ENCODE results near the gene PPFIA3. TPM values are rescaled to one million over a fixed set of nuclear protein-coding genes. Genes with fewer than 3 reads are reported as not detected.

PPFIA3 gene
- total RNA-seq, 4 donors from 2014 or later = 1.8 to 6.7 (median 3.5) TPM

DNA sequence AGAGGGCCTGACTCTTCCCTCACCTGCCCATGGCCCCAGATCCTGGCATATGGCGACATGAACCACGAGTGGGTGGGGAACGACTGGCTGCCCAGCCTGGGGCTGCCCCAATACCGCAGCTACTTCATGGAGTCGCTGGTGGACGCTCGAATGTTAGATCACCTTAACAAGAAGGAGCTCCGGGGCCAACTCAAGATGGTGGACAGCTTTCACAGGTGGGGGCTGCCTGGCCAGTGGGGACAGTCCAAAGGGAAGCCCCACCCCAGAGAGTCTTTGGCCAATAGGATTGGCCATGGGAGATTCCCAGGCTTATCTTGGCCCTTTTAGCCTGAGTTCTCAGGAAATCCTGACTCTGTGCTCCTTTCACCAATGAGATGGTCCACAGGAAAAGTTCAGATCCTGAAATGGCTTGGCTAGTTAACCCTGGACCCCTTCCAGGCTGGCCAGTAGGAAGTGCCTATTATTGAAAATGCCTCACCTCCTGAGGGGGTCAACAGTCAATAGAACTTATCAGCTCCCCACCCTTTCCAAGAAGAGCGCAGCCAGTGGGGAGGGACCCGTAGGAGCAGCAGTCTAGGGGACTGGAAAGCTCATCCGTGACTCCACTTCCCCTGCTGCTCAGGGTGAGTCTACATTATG is 28.8 kb downstream of the PPFIA3 start:
- TF ChIP-seq, protein P1, sequence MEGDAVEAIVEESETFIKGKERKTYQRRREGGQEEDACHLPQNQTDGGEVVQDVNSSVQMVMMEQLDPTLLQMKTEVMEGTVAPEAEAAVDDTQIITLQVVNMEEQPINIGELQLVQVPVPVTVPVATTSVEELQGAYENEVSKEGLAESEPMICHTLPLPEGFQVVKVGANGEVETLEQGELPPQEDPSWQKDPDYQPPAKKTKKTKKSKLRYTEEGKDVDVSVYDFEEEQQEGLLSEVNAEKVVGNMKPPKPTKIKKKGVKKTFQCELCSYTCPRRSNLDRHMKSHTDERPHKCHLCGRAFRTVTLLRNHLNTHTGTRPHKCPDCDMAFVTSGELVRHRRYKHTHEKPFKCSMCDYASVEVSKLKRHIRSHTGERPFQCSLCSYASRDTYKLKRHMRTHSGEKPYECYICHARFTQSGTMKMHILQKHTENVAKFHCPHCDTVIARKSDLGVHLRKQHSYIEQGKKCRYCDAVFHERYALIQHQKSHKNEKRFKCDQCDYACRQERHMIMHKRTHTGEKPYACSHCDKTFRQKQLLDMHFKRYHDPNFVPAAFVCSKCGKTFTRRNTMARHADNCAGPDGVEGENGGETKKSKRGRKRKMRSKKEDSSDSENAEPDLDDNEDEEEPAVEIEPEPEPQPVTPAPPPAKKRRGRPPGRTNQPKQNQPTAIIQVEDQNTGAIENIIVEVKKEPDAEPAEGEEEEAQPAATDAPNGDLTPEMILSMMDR (IDR thresholded peaks at IDR 0.05) = no peak
- TF ChIP-seq POLR2A (IDR thresholded peaks at IDR 0.05) (no peak), EP300 (IDR thresholded peaks at IDR 0.05) (peak in 1 of 2 donors; percentile 13)
- H3K9me3 ChIP-seq = no peaks in the 10 kb centered on the region
- peaks cover 0 to 57% (median 24%) of the 10 kb centered on the region in 4 donors for H3K4me1 ChIP-seq
- H3K36me3 ChIP-seq = no peaks in the 10 kb centered on the region
- H3K27ac ChIP-seq = peak overlapping the region in 1 of 4 donors; percentile 77
- no peak for DNase-seq (ENCODE audit: low spot score in 2 of 2)
- peak overlapping the region in 1 of 4 donors; percentile 71 for H3K4me3 ChIP-seq
- WGBS, 2 donors = 61 to 70% methylated on average over 11 of the region's 11 CpGs
- peaks cover 0 to 43% of the 10 kb centered on the region in 2 donors for H3K27me3 ChIP-seq

DNA sequence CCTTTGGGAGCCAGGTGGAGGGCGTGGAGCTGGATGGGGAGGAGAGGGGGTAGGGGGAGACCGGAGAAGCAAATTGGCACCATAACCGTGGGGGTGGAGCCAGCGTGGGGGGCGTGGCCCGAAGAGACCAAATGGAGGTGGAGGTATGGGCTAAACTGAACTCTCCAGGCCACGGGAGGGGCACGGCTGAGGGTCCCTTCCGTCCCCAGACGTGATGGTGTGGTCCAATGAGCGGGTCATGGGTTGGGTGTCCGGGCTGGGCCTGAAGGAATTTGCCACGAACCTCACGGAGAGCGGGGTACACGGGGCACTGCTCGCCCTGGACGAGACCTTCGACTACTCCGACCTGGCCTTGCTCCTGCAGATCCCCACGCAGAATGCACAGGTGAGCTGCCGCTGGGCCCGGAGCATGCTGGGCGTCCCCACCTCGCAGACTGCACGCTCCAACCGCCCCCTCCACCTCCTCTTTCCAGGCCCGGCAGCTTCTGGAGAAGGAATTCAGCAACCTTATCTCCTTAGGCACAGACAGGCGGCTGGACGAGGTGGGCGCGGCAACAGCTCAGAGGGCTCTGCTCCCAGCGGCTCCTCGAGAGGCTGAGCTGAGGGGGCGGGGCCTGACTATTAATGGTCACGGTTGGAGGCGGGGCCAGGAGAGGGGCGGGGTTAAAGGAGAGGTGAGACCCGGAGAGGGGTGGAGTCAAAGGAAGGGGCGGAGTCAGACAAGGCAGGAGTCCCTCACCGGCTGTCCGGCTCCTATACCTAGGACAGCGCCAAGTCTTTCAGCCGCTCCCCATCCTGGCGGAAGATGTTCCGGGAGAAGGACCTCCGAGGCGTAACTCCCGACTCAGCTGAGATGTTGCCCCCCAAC is 29.7 kb downstream of the PPFIA3 start:
- peak overlapping the region; percentile 46 to 71 (median 53) for H3K4me3 ChIP-seq
- peaks cover 0 to 34% of the 10 kb centered on the region in 2 donors for H3K27me3 ChIP-seq
- peak in 1 of 2 donors; percentile 22 for TF ChIP-seq EP300 (IDR thresholded peaks at IDR 0.05)
- TF ChIP-seq, protein P1 (IDR thresholded peaks at IDR 0.05) = no peak
- peak in 1 of 2 donors; percentile 38 for TF ChIP-seq POLR2A (IDR thresholded peaks at IDR 0.05)
- peaks cover 0 to 55% (median 24%) of the 10 kb centered on the region in 4 donors for H3K4me1 ChIP-seq
- DNase-seq (ENCODE audit: low spot score in 2 of 2) = peak; percentile 96 to 99
- no peaks in the 10 kb centered on the region for H3K9me3 ChIP-seq
- peak overlapping the region in 3 of 4 donors; percentile 62 to 77 (median 73) for H3K27ac ChIP-seq
- WGBS, 2 donors = 2 to 3% methylated on average over 44 to 46 of the region's 49 CpGs
- H3K36me3 ChIP-seq = no peaks in the 10 kb centered on the region

DNA sequence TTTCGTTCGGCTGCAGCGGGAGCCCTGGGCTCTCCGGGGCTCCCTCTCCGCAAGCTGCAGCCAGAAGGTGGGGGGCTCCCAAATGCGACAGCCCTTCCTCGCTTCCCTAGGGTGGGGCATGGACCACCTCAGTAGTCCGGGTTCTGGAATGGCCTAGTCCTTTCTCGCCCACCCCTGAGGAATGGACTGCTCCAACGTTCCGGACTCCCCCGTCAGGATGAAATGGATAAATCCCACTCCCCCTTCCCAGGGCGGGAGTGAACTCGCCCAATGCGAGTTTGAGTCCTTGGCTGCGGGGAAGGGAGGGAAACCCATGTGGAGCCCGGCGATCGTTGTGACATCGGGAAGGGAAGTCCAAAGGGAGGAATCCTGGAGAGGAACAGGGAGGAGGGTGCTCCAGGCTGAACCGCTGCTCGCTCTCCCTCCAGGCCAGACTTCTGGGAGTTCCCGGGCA is 30.3 kb downstream of the PPFIA3 start:
- TF ChIP-seq, protein P1 (IDR thresholded peaks at IDR 0.05) = peak in 1 of 5 experiments; percentile 8
- TF ChIP-seq POLR2A (IDR thresholded peaks at IDR 0.05) (no peak), EP300 (IDR thresholded peaks at IDR 0.05) (peak in 1 of 2 donors; percentile 2)
- Histone ChIP-seq H3K9me3 (no peaks in the 10 kb centered on the region), H3K27me3 (peaks cover 0 to 33% of the 10 kb centered on the region in 2 donors), H3K36me3 (no peaks in the 10 kb centered on the region), H3K4me3 (peak overlapping the region; percentile 46 to 71 (median 53)), H3K4me1 (peaks cover 0 to 55% (median 24%) of the 10 kb centered on the region in 4 donors), H3K27ac (peak overlapping the region in 3 of 4 donors; percentile 62 to 77 (median 73))
- peak in 1 of 2 donors; percentile 55 for DNase-seq (ENCODE audit: low spot score in 2 of 2)
- WGBS, 2 donors = 0% methylated on average over 14 to 22 of the region's 23 CpGs

DNA sequence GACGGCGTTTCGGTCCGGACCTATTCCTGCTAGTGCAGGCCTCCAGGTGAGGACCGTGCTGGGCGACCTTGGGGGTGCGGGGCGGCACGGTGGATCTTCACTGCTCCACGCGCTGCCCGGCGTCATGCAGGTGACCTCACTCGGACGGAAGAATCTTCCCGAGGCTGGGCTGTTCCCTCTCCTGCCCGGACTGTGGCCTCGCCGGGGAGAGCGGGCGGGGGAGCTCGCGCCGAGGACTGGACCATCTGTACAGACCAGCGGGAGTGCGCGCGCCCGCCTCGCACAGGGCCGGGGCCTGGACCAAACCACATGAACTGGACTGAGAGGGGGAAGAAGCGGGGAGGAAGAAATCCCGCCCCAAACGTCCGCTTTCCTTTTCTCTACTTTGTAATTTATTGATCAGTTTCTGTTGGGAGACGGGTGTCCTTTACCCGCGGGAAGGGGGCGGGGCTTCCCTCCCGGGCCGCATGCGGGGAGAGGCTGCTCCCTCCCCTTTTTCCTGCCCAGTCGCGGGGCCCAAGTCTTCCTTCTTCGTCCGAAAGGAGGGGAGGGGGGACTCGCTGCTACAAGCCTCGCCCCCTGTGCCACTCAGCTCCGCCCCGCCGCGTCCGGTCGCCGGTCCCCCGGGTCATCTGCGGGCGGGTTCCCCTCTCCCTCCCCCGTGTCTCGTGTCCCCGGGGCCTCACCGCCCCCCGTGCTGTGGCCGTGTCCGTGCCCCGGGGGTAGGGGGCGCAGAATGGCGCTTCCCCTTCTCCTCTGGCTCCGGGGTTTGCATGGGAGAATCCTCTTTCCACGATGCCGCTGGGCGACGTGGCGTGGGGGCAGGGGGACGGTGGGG is 31.0 kb downstream of the PPFIA3 start:
- peak; percentile 58 to 66 for DNase-seq (ENCODE audit: low spot score in 2 of 2)
- no peaks in the 10 kb centered on the region for H3K9me3 ChIP-seq
- TF ChIP-seq POLR2A (IDR thresholded peaks at IDR 0.05) = peak in 1 of 2 donors; percentile 10
- peak in 1 of 2 donors; percentile 28 for TF ChIP-seq EP300 (IDR thresholded peaks at IDR 0.05)
- TF ChIP-seq, protein P1 (IDR thresholded peaks at IDR 0.05) = peak in 1 of 5 experiments; percentile 14
- peaks cover 0 to 54% (median 24%) of the 10 kb centered on the region in 4 donors for H3K4me1 ChIP-seq
- peaks cover 0 to 33% of the 10 kb centered on the region in 2 donors for H3K27me3 ChIP-seq
- H3K27ac ChIP-seq = peak overlapping the region in 3 of 4 donors; percentile 62 to 77 (median 73)
- WGBS, 2 donors = 1% methylated on average over 52 to 60 of the region's 75 CpGs
- H3K4me3 ChIP-seq = peak overlapping the region; percentile 46 to 71 (median 53)
- no peaks in the 10 kb centered on the region for H3K36me3 ChIP-seq

All from tibial nerve (tissue), 4 donors.